GM18517 (cell line): Measurements from ENCODE around the gene TBPL1.

Experiments
- ATAC-seq: cut with Tn5 transposase; IDR thresholded peaks from one replicate; pipeline ENCODE4 v1.9.1; 2021; ENCODE audit warnings: mild to moderate bottlenecking, moderate library complexity; ENCODE audit not compliant: unreplicated experiment

The TBPL1 gene

GRCh38 chr6:134003542-134003951, 50.5 kb downstream of the TBPL1 start:
- ATAC-seq = no peak

- no peak for ATAC-seq
These were observed 51.7 kb downstream of the TBPL1 start for GRCh38 chr6:134004714-134005113.

- ATAC-seq = no peak
These were observed 52.8 kb downstream of the TBPL1 start for GRCh38 chr6:134005800-134006199.

- no peak for ATAC-seq
These were observed 54.1 kb downstream of the TBPL1 start for GRCh38 chr6:134007077-134007476.

GRCh38 chr6:134009876-134010275, 56.9 kb downstream of the TBPL1 start:
- ATAC-seq = no peak

GRCh38 chr6:134010400-134010799, 57.4 kb downstream of the TBPL1 start:
- ATAC-seq = no peak

- ATAC-seq = no peak
These were observed 58.0 kb downstream of the TBPL1 start for GRCh38 chr6:134010974-134011373.

GRCh38 chr6:134014588-134015137, 61.6 kb downstream of the TBPL1 start:
- no peak for ATAC-seq

GRCh38 chr6:134015719-134016557, 62.9 kb downstream of the TBPL1 start:
- no peak for ATAC-seq

- ATAC-seq = no peak
These were observed 63.5 kb downstream of the TBPL1 start for GRCh38 chr6:134016558-134016814.

GRCh38 chr6:134020071-134020470, 67.0 kb downstream of the TBPL1 start:
- no peak for ATAC-seq

- no peak for ATAC-seq
These were observed 67.5 kb downstream of the TBPL1 start for GRCh38 chr6:134020543-134020942.

- ATAC-seq = no peak
These were observed 67.9 kb downstream of the TBPL1 start for GRCh38 chr6:134020968-134021367.

- ATAC-seq = no peak
These were observed 68.5 kb downstream of the TBPL1 start for GRCh38 chr6:134021396-134022122.

GRCh38 chr6:134022650-134023049, 69.6 kb downstream of the TBPL1 start:
- ATAC-seq = no peak

GRCh38 chr6:134026597-134026996, 73.6 kb downstream of the TBPL1 start:
- no peak for ATAC-seq

- ATAC-seq = no peak
These were observed 75.4 kb downstream of the TBPL1 start for GRCh38 chr6:134028438-134028837.

- no peak for ATAC-seq
These were observed 76.8 kb downstream of the TBPL1 start for GRCh38 chr6:134029495-134030455.

- no peak for ATAC-seq
These were observed 78.8 kb downstream of the TBPL1 start for GRCh38 chr6:134031696-134032255.

- ATAC-seq = no peak
These were observed 81.5 kb downstream of the TBPL1 start for GRCh38 chr6:134034478-134034877.
